GM21825 (cell line): ENCODE data around the gene TMEM237.

Experiments
- ATAC-seq: cut with Tn5 transposase; IDR thresholded peaks from one replicate; pipeline ENCODE4 v1.9.1; 2021; ENCODE audit warnings: mild to moderate bottlenecking, moderate library complexity; ENCODE audit not compliant: unreplicated experiment

TMEM237 gene

DNA sequence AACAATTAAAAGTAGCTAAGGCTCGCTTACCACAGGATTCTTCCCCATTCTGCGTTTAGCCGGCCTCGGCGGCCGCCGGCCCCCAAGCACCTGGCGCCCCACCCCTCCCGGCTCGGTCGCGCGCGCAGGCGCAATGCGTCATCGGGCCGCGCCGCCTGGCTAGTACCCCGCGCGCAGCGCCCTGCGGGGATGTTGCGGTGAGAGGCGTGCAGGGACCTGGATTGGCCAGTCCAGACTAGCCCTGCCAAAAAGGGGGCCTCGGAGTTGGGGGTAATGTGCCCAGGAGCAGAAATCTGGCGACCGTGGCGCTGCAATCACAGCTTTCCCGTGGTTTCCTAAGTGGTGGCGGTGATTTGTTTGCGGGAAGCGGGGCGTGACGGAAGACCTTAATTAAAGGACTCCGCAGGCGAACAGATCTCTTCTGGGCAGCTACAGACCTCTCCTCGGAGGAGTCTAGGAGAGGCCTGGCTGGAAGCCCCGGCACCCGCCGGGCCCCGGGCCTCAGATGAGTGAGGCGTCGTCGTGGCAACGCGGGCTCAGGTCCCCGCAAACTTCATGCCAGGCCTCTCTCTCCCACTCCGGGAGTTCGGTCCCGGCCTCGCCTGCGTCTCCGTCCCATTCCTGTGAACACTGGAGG is 606 bp downstream of the TMEM237 start:
- peak; percentile 75 for ATAC-seq

DNA sequence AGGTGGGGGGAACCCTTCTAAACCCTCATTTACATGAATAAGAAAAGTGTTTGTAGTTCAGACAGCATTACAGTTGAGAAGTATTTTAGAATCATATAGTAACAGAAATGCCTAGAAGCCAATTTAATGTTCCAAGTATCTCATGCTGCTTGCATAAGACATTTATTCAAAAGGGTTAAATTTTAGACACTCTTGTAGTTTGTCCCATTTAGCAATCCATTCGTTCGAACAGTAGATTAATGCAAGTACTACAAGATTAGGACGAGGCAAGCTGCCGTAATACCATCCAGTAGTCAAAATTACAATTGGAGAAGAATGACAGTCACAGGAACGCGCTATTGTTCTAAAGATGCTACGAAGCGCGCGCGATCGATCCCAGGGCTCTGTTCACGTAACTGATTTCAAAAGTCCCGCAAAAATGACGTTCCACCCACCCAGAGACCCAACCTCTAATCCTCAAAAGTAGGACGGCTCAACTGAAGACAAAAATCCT is 1.2 kb downstream of the TMEM237 start:
- ATAC-seq, result peak; percentile 31

DNA sequence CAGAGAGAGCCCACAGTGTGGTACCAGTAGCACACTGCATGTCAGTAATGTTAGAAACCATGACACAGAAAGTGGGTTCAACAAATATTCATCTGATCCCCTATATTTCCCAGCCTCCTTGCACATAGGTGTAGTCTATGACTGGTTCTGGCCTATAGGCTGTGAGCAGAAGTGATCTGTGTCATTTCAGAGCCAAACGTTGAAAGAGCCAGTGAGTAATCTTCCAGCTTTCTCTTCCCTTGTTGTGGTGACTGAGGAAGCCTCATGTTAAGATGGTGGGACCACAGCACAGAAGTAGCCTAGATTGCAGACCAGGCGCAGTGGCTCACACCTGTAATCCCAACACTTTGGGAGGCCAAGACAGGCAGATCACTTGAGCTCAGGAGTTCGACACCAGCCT is 4.1 kb downstream of the TMEM237 start:
- ATAC-seq, result no peak

DNA sequence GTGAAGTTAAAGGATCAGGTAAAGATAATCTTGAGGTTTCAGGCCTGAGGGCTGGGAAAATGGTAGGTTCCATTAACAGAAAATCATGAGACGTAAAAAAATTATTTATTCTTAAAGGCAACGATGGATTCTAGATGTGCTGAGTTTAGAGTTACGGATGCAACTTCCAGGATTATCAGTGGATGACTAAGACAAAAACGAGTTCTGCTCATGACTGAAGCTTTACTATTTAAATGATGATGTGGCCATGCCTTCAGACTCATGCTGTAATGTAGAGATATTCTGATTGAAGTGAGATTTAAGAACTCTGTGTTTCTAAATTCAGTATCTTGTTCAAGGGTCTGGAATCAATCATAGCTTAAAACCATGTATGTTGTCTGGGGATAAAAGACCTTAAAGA is 5.0 kb downstream of the TMEM237 start:
- ATAC-seq, result no peak

DNA sequence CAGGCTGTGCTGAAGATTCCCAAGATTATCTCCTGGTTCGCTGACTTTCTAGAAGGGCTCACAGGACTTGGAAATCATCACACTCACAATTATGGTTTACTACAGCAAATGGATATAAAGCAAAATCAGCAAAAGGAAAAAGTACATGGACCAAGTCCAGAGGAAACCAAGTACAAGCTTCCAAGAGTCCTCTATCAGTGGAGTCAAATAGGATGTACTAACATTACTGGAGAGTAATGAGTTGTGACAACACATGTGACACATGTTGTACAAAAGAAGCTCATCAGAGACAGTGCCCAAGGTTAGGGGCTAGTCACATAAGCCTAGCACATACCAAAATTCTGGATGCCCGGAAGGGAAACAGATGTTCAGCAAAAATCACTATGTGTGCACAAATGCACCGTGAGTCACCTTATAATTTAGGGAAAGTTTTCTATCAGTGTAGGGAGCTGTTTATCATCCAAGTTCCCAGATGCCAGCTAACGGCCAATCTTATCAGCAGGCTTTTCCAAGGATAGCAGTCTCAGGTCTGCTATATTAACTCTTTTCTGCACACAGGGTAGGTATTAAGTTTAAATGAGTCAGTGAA is 9.5 kb downstream of the TMEM237 start:
- ATAC-seq, result no peak

DNA sequence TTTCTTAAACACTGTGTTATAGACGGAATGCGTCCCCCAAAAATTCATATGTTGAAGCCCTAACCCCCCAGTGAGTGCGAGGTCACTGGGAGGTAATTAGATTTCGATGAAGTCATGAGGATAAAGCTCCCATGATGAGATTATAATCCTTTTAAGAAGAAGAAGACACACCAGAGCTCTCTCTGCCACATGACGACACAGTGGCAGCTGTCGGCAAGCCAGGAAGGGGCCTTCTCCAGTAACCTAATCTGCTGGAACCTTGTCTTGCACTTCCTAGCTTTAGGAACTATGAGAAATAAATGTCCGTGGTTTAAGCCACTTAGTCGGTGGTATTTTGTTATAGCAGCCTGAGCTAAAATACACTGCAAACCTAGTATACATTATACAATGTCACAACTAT is 12.3 kb downstream of the TMEM237 start:
- no peak for ATAC-seq

DNA sequence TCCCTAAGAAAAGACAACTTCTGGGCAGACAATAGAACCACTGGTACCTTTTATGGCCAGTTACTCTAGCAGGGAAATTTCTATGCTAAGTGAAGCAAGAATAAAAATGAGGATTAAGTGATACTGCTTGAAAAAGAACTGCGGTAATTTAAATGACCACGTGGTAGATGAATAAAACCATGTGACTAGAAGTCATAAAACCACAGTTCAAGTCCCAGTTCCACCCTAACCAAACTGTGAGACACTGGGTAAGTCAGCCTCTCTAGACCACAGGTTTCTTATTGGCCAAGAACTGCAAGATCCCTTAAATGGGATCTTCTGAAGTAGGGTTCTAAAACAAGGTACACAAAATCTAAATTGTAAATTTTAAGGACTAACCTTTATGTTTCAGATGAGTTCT is 12.7 kb downstream of the TMEM237 start:
- no peak for ATAC-seq

DNA sequence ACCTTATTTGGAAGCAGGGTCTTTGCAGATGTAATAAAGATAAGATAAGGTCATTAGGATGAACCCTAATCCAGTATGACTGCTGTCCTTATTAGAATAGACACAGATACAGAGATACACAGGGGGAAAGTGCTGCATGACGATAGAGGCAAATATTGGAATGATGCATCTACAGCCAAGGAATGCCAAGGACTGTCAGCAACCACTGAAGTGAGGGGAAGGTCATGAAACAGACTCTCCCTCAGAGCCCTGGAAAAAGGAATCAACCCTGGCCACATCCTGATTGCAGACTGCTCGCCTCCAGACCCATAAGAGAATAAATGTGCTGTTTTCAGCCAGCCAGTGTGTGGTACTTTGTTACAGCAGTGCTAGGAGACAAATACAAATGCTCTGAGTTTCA is 14.8 kb downstream of the TMEM237 start:
- no peak for ATAC-seq

DNA sequence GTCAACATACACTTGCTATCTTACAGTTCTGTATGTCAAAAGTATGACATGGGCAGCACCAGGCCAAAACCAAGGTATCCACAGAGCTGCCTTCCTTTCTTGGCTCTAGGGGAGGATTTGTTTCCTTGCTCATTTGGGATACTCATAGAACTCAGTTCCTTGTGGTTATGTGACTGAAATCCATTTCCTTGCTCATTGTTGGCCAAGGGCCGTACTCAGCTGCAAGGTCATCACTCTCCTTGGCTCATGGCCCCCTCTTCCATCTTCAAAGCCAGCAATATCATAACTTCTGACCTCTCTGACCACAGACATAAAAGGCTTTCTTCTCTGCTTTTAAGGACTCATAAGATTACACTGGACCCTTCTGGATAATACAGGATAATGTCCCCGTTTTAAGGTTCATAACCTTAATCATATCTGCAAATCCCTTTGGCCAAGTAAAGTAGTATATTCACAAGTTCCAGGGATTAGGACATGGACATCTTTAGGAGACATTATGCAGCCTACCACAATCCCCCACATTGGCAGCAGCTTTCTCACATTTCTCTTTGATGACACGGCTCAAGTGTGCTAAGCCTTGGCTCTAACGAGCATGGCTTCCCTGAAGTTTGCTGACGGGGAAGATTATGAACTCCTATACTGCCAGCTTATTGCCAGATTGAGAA is 20.9 kb downstream of the TMEM237 start:
- no peak for ATAC-seq

DNA sequence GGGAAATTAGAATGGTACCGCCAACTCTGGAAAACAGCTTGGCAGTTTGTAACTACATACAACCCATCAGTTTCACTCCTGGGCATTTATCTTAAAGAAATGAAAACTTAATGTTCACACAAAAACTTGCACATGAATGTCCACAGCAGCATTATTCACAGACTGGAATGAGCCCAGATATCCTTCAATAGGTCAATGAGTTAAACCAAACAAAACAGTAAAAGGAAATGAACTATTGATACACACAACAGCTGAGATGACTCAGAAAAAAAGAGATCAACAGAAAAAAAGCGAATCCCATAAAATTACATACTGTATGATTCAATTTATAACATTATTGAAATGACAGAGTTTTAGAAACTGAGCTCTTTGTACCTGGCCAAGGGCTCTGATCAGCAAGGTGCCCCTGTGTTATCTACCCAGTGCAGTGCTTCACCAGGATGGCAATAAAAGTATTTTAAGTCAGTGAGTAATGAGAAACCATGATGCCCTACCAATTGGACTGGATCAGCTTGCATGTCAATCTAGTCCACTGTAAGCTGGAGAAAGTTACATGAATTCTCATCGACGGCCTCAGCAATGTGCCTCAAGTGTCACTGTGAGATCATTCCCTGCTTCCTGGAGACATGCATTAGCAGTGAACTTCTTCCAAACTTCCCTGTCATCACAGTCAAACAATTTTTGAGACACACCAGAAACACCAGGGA is 21.9 kb downstream of the TMEM237 start:
- no peak for ATAC-seq

DNA sequence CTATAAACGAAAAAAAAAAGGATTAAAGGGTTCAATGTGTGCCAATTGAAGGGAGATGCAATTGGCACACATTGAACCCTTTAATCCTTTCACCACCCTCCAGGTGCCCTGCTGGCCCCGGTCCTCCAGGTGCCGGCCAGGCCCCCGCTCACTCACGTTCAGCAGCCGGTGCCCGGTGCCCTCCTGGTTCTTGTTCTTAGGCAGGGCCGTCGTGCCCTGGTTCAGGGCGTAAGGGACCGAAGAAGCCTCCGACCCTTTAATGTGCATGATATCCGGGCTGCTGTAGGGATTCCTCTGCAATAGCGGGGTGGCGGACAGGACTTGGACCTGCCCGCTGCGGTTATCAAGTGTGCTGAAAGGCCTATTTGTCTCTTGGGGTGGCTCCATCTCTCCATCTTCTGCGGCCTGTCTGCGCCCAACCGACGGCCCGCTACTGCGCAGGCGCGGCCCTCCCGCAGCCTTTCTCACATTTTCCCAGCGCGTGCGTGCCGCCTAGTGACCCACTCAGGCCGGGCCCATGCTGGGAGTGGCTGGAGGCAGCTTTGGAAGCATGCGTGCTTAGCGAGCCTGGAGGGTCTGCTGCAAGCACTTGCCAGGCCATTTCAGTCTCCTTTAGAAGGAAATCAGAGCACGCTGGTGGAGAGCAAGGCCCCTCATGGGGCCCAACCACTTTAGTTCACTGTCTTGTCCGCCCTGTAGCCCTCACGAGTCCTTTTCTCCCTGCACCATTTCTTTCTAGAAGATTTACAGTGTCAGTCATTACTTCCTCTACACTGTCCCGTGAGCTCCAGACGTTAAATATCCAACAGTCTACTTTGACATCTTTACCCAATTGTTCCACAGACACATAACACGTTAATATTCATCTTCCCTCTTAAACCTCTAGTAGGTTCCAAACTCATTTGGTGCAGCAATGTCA is 24.3 kb downstream of the TMEM237 start:
- ATAC-seq, result no peak

DNA sequence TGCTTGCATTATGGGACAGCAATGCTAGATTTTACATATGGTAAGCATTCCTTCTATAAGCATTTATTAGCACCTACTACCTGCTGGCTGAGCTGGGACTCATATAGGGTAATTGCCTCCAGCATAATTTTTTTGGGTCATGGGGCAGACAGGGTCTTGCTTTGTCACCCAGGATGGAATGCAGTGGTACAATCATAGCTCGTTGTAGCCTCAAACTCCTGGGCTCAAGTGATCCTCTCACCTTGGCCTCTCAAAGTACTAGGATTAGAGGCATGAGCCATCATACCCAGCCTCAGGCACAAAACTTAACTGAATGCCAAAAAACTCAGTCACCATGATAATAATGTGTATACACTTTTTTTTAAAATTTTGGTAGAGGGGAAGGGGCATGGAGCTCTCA is 35.3 kb downstream of the TMEM237 start:
- no peak for ATAC-seq

DNA sequence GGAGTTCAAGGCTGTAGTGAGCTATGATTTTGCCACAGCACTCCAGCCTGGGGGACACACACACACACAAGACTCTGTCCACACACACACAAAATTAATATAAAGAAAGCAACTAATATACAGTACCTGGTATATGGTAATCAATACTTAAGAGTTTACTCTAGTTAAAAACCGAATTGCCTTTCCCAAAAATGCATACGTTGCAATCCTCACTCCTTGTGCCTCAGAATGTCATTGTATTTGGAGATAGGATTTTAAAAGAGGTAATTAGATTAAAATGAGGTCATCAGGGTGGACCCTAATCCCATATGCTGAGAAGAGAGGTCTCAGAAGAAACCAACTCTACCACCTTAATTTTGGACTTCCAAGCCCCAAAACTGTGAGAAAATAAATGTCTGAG is 35.7 kb downstream of the TMEM237 start:
- ATAC-seq, result no peak

DNA sequence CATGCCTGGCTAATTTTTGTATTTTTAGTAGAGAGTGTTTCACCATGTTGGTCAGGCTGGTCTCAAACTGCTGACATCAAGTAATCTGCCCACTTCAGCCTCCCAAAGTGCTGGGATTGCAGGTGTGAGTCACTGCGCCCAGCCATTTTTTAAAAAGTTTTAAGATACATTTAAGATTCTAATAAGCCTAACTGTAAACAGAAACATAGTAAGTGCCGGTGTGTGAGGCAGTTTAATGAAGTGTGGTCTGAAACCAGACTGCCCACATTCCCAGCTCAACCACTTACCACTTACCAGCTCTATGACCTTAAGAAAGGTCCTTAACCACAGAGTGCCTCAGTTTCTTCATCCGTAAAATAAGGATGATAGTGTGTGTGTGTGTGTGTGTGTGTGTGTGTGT is 42.4 kb downstream of the TMEM237 start:
- ATAC-seq, result no peak

DNA sequence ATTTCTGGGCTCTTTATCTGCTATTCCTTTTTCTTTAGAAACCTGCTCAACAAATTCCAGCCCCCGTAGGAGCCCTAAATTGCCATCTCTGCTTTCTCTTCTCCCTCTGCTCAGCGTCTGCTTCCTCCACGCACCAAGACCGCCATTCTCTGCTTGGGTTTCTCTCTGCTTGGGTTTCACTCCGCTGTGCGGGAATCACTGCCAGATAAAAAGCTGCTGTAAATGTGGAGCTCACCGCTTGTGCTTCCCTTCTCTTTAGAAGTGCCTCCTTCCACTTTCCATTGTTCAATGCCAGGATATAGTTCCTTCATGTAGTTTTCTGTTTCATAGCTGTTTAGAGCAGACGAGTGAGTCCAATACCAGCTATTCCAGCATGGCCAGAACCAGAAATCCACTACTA is 45.9 kb downstream of the TMEM237 start:
- no peak for ATAC-seq

DNA sequence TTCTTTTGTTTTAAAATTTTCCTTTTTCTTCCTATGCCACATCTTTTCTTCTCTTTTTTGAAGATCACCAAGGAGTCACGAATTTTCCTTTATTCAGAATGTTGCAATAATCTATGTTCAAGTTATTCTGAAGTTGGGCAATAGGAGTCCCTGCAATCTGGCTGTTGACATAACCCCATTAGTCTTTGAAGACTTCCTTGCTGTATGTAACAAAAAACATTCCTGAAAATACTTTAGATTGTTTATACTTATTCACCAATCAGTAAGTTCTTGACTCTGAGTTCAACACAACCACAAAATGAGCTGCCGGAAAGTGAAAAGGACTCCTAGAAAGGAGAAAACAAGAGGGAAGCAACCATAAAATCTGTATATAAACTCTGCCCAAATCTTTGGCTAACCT is 62.8 kb downstream of the TMEM237 start:
- ATAC-seq, result no peak

DNA sequence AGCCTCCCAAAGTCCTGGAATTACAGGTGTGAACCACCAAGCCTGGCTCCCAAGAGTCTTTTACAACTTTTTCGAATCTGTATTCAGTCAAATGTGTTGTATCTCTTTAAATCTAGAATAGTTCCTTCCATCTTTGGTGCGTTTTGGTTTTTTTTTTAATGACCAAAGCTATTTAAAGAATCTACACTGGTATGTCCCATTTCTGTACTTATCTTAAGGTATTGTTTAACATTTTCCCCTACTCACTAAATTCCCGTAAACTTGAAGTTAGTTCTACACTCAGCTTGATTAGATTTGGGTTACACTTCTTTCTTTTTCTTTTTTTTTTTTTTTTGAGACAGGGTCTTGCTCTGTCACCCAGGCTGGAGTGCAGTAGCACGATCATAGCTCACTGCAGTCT is 63.8 kb downstream of the TMEM237 start:
- ATAC-seq, result no peak

DNA sequence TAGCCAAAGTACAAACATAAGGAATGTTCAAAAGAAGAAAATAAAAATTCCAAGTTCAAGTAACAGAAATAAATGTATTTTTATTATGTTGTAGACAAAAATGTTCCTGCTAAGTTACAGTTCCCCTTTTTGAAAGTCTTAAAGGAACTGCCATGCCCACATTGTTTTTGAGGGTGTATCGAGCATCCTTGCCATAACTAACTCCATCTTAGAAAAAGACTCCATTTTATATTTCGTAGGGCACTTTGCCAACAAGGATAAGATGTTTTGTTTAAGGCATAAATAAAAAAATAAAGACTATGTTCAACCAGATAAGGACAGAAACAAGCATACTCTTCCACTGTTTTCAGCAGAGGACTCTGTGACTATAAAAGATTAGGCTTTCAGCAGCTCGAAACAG is 67.3 kb downstream of the TMEM237 start:
- no peak for ATAC-seq

DNA sequence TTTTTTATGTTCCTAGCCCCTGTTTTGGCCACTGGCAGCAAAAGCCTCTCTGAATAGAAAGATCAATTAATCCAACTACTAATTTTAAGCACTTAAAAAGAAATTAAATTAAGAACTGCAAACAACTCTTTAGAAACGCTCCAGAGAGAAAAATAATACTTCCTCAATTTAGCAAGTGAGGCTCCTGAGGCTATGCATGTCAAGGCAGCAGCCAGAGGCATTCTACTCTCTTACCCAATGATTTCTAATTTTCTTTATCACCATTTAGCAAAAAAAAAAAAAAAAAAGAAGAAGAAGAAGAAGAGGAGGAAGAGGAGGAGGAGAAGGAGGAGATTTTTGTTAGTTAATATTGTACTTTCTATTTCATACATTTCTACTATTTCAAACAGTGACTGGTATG is 68.5 kb downstream of the TMEM237 start:
- no peak for ATAC-seq

DNA sequence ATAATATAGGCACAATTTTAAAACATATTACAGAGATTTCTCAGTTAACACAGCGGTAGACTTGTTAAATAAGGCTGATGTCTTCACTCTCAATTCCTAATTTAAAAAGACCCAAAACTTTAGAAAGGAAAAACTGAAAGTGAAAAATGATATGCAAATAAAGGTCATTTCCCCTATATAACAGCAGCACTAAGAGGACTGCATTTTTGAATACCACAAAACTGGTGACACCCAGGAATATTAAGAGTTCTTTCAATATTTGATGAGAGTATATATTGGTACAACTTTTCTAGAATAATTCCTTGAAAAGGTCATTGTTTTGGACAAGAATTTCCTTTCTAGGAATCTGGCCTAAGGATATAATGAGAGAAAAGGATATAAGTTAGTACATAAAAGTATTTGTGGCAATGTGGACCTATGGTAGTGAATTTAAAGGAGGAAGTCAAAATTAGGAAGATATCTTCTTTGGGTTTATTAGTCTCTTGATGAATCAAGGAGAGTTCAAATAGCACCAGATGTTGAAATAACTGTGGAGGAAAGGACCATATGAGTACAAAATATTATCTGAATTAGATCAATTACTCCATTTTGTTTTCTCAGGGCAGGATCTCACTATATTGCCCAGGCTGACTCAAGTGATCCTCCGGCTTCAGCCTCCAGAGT is 70.3 kb downstream of the TMEM237 start:
- ATAC-seq, result no peak
